ENCODE results near the gene NRXN3.

DNA sequence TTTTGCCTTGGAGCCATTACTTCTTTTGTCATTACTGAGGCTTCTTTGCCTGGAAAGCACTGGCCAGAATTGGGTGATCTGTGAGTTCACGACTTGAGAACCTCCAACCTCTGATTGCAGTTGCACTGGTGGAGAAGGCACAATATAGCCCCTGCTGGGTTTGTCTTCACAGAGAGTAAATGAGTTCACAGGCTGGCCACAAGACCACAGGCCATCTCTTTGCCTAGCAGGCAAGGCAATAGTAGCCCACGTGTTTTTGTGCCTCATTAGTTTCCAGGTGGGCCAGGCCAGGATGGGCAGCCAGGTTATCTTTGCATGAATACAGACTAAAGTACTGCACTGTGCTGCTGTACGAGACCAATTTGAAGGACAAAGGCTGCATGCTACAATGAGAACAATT is 468.8 kb downstream of the NRXN3 start:
- TF ChIP-seq, protein P1, sequence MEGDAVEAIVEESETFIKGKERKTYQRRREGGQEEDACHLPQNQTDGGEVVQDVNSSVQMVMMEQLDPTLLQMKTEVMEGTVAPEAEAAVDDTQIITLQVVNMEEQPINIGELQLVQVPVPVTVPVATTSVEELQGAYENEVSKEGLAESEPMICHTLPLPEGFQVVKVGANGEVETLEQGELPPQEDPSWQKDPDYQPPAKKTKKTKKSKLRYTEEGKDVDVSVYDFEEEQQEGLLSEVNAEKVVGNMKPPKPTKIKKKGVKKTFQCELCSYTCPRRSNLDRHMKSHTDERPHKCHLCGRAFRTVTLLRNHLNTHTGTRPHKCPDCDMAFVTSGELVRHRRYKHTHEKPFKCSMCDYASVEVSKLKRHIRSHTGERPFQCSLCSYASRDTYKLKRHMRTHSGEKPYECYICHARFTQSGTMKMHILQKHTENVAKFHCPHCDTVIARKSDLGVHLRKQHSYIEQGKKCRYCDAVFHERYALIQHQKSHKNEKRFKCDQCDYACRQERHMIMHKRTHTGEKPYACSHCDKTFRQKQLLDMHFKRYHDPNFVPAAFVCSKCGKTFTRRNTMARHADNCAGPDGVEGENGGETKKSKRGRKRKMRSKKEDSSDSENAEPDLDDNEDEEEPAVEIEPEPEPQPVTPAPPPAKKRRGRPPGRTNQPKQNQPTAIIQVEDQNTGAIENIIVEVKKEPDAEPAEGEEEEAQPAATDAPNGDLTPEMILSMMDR (IDR thresholded peaks at IDR 0.05) = no peak
- no peak for TF ChIP-seq POLR2A (IDR thresholded peaks at IDR 0.05)
